Upper lobe of right lung (tissue), 1 donor: ENCODE data around the gene VSIG10L. TPM values are rescaled to one million over a fixed set of nuclear protein-coding genes. Genes with fewer than 3 reads are reported as not detected.

Experiments
- ATAC-seq: fragments of 200-7000 bp; cut with Tn5 transposase; one replicate; pipeline ENCODE4 v1.9.1; 2020; ENCODE audit warnings: mild to moderate bottlenecking, moderate library complexity
- DNase-seq: peaks from one replicate; pipeline ENCODE4 v3.0.0-alpha.2; 2020
- H3K27ac ChIP-seq: fragments of 200-600 bp; one replicate; pipeline ENCODE4 v1.8.0; 2022
- H3K27me3 ChIP-seq: fragments of 200-600 bp; one replicate; pipeline ENCODE4 v1.8.0; 2022; ENCODE audit warnings: mild to moderate bottlenecking
- H3K36me3 ChIP-seq: fragments of 200-600 bp; one replicate; pipeline ENCODE4 v1.8.0; 2022
- H3K4me1 ChIP-seq: fragments of 200-600 bp; one replicate; pipeline ENCODE4 v1.8.0; 2022
- H3K4me3 ChIP-seq: fragments of 200-600 bp; one replicate; pipeline ENCODE4 v1.8.0; 2022; ENCODE audit warnings: mild to moderate bottlenecking
- H3K9me3 ChIP-seq: fragments of 200-600 bp; one replicate; pipeline ENCODE4 v1.8.0; 2022
- intact Hi-C: fragments of 100-400 bp; cut with DNase I; formaldehyde crosslinking; loops from one replicate; pipeline ENCODE4 v1.11.0; 2022
- total RNA-seq: library from RNA; stranded (reverse); fragmentation: NEBNext Ultra II Directional; extraction: Animal tissue kit (Norgen Biotek cat#: 25700); gene quantifications from one replicate; pipeline ENCODE4 v1.2.1, GENCODE V29; 2021
- TF ChIP-seq, protein P1 (sequence below): fragments of 200-600 bp; IDR thresholded peaks from one replicate; pipeline ENCODE4 v1.8.0; 2022; ENCODE audit warnings: antibody characterized with exemption
- donor health status: DM: no; HTN: yes; CAD: no; lungs with severe emphysema.

VSIG10L gene
- total RNA-seq, 1 donor from 2014 or later, result 2.1 TPM

DNA sequence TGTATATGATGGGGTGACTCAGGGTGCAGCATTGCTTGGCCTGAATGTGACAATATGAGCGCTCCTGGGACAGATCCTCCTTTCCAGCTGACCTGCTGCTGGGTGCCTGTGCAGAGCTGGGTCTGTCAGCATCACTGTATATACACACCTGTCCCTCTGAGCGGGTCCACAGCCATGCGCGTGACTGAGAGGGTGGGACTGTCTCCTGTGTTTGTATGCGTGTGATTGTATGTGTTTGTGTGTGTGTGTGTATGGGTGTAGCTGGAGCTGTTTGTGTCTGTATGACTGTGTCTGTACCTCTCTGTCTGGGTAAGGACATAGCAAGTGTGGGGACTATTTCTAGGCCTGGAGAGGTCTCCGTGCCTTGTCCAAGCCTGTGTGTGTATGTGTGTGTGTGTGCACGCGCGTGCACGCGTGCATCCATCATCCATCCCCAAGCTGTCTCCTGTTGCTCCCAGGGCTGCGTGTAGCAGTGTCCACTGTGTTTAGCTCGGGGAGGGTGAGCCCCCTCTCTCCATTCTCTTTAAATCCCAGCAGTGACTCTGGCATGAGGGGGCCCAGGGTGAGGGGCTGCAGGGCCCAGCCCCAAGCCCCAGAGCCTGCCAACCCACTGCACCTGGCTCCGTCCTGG lies 22.2 kb downstream of the VSIG10L start:
- Histone ChIP-seq H3K36me3 (no peaks in the 10 kb centered on the region), H3K9me3 (no peaks in the 10 kb centered on the region), H3K4me1 (no peaks in the 10 kb centered on the region), H3K27ac (no peak overlapping the region), H3K4me3 (no peak overlapping the region), H3K27me3 (peaks cover 8% of the 10 kb centered on the region)
- intact Hi-C loops, result no loop called here
- TF ChIP-seq, protein P1, sequence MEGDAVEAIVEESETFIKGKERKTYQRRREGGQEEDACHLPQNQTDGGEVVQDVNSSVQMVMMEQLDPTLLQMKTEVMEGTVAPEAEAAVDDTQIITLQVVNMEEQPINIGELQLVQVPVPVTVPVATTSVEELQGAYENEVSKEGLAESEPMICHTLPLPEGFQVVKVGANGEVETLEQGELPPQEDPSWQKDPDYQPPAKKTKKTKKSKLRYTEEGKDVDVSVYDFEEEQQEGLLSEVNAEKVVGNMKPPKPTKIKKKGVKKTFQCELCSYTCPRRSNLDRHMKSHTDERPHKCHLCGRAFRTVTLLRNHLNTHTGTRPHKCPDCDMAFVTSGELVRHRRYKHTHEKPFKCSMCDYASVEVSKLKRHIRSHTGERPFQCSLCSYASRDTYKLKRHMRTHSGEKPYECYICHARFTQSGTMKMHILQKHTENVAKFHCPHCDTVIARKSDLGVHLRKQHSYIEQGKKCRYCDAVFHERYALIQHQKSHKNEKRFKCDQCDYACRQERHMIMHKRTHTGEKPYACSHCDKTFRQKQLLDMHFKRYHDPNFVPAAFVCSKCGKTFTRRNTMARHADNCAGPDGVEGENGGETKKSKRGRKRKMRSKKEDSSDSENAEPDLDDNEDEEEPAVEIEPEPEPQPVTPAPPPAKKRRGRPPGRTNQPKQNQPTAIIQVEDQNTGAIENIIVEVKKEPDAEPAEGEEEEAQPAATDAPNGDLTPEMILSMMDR, result no peak
- ATAC-seq (no peak), DNase-seq (no peak)

DNA sequence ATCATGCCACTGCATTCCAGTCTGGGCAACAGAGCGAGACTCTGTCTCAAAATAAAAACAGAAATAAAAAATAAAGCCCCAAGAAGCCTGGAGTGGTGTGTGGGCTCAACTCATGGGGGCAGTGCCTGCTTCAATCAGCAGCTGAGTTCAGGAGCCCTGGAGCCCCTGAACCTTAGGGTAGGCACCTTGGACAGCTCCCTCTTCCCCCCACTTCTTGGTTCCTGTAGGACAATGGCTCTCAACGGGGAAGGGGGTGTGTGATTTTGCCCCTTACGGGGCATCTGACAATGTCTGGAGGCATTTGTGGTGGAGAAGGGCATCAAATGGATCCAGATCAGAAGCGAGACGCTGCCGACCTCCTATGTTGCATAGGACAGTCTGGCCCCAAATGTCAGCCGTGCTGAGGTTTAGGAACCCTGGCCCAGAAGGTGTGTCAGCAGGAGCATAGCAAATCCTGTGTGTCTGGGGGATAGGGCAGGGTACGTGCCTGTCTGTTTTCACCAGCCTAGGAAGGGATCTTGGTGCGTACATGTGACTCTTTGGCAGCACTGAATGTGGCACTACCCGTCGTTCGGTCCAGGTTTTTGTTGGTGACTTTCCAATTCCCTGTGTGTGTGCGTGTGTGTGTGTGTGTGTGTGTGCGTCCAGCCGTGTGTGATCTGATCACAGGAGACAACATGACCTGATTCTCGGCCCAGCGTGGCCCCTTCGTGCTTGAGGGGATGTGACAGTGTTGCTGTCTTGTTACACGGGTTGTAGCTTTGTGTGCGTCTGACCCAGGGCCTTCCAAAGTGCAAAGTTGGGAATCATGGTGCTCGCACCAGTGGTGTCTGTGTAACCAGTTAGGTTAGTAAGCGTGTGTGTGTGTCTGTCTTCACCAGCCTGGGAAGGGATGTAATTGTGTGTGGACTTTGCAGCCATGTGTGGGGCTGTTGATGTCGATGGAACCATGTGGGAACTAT lies 23.0 kb downstream of the VSIG10L start:
- Histone ChIP-seq H3K27ac (no peak overlapping the region), H3K4me3 (no peak overlapping the region), H3K27me3 (peaks cover 8% of the 10 kb centered on the region), H3K4me1 (no peaks in the 10 kb centered on the region), H3K36me3 (no peaks in the 10 kb centered on the region), H3K9me3 (no peaks in the 10 kb centered on the region)
- ATAC-seq (no peak), DNase-seq (no peak)
- TF ChIP-seq, protein P1, result no peak
- intact Hi-C loops, result no loop called here

DNA sequence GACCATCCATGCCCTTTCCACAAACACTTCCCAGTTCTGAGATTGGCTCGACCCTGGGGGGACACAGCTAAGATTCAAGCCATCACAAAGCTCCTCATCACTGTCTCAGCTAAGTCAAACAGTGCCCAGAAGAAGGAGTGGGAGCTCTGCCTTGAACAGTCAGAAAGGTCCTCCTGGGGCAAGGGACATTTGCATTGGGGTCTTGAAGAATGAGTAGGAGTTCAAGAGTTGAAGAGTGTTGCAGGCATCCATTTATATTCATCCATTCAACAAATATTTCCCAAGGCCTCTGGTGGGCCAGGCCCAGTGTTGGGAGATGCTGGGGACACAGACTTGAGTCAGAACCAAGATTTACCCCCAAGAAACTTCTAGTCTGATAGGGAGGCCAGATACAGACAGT lies 24.0 kb downstream of the VSIG10L start:
- Histone ChIP-seq H3K9me3 (no peaks in the 10 kb centered on the region), H3K36me3 (no peaks in the 10 kb centered on the region), H3K4me3 (no peak overlapping the region), H3K4me1 (no peaks in the 10 kb centered on the region), H3K27me3 (peaks cover 4% of the 10 kb centered on the region), H3K27ac (no peak overlapping the region)
- TF ChIP-seq, protein P1, result no peak
- intact Hi-C loops, result no loop called here
- no peak for ATAC-seq
- no peak for DNase-seq

DNA sequence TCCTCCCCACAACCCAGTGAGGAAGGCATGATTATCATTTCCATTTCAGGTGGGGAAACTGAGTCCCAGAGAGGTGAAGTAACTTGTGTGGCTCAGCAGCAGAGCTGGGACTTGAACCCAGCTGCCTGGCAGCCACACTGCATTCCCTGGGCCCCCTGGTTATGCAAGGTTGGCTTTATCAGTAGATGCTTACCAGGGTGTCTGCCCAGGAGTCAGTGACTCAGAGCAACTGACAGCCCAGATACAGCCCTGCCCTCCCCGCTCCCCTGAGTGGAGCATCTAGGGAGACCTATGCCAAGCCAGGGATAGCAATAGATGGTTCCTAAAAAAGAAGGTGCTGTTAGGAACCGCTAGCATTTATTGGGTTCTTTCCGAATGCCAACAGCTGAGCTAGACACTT lies 24.6 kb downstream of the VSIG10L start:
- Histone ChIP-seq H3K4me3 (no peak overlapping the region), H3K36me3 (no peaks in the 10 kb centered on the region), H3K27ac (no peak overlapping the region), H3K9me3 (no peaks in the 10 kb centered on the region), H3K27me3 (peaks cover 4% of the 10 kb centered on the region), H3K4me1 (no peaks in the 10 kb centered on the region)
- intact Hi-C loops, result no loop called here
- TF ChIP-seq, protein P1, result no peak
- DNase-seq (no peak), ATAC-seq (no peak)

DNA sequence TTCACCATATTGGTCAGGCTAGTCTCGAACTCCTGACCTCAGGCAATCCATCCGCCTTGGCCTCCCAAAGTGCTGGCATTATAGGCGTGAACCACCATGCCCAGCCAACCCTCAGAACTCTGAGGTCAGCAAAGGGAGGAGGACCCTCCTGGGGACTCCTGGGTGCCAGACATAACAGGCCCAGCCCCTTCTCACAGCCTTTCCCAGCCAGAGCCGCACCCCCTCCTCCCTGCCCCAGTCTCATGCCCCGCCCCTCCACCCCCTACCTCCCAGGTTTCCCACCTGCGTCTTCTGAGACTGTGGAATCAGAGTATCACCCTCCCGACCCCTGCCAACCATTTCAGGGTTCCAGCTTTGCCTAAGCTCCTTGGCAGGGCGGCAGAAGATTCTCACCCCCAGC lies 25.3 kb downstream of the VSIG10L start:
- TF ChIP-seq, protein P1, result no peak

More for the DNA sequence above, 25.3 kb downstream of the VSIG10L start:
- peaks cover 8% of the 10 kb centered on the region for H3K27me3 ChIP-seq
- intact Hi-C loops, result no loop called here
- no peaks in the 10 kb centered on the region for H3K9me3 ChIP-seq
- H3K27ac ChIP-seq, result no peak overlapping the region
- no peak overlapping the region for H3K4me3 ChIP-seq
- no peaks in the 10 kb centered on the region for H3K4me1 ChIP-seq
- DNase-seq (no peak), ATAC-seq (no peak)
- no peaks in the 10 kb centered on the region for H3K36me3 ChIP-seq
